ENCODE measurements around the gene MARK4.

MARK4 gene

DNA sequence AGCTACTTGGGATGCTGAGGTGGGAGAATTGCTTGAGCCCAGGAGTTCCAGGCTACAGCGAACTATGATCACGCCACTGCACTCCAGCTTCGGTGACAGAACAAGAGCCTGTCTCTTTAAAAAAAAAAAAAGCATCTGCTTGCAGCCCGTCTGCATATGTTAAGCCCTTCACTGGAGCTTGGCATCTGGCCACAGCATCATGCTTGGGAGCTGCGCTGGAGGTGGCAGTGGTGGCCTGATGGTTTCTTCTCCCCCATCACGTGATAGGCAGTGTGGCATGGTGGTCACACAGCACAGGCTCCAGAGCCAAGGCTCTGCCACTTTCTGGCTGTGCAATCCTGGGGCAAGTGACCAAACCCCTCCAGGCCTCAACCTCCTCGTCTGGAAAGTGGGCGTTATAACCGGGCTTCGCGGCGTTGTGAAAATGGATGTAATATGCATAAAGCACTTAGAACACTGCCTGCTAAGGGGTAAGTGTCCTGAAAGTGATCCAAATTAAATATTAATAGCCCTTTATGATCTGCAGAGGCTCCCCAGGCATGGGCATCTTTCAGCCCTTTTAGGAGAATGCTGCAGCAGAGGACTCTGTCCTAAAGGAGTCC lies 24.4 kb downstream of the MARK4 start:
- no peak for DNase-seq

- no peak for DNase-seq
Measured at GRCh38 chr19:45276284-45276687, 25.2 kb downstream of the MARK4 start.

- no peak for DNase-seq
Measured at GRCh38 chr19:45278087-45278486, 27.0 kb downstream of the MARK4 start.

DNA sequence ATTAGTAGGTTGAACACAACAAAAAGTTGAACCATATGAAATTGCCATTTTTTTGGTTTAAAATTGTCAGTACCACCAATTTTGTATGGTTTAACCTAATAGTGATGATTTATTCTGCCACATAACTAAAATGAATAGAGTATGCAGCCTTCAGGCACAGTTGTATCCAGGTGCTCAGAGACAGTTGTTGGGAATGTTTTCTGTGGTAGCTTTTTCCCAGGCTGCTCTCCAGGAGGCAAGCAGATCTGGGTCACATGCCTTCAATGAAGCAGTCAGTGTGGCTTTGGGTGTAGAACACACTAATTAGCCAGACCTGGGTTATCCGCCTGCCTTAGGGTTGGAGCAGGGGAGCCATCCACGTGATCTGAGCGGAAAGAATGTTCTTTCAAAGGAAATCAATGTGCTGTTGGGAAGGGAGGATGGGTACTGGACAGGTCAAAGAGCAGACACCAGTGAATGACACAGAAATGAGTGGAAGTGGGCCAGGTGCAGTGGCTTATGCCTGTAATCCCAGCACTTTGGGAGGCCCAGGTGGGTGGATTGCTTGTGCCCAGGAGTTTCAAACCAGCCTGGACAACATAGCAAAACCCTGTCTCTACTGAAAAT lies 28.6 kb downstream of the MARK4 start:
- DNase-seq = no peak

GRCh38 chr19:45280471-45280961 lies 29.4 kb downstream of the MARK4 start:
- DNase-seq = peak; percentile 77

GRCh38 chr19:45283443-45284033 lies 32.5 kb downstream of the MARK4 start:
- DNase-seq = peak; percentile 65

- no peak for DNase-seq
Measured at GRCh38 chr19:45290381-45290931, 39.4 kb downstream of the MARK4 start.

DNA sequence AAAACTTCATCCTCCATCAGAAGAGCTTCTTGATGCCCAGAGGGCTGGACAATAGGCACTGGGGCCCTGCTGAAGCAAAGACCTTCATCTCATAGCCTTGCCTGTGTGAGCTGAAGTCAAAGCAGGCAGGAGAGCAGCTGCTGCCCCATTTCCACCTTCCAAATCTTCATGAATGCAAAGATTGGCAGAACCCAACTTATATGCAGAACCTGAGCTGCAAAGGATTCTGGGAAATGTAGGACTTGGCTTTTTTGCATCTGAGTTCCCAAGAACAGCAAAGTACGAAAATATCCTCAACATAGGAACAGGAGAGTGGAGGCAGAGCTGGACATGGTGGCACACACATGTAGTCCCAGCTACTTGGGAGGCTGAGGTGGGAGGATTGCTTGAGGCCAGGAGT lies 40.8 kb downstream of the MARK4 start:
- no peak for DNase-seq

DNA sequence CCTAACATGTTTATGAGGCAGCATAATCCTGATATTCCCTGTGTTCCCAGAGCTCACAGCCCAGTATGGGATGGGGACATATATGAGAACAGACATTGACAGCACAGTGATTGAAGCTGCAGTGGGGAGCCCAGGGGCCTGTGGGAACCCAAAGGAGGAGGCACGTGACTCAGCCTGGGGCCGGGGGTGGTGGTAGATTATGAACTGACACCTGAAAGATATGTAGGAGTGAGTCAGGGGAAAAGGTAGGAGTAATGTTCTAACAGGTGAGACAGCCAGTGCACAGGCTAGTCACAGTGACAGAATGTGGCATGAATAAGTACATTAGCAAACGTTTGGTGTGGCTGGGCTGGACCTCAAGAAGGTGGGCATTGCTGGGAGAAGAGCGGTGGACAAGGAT lies 42.6 kb downstream of the MARK4 start:
- no peak for DNase-seq

GRCh38 chr19:45294291-45295029 lies 43.4 kb downstream of the MARK4 start:
- no peak for DNase-seq

DNA sequence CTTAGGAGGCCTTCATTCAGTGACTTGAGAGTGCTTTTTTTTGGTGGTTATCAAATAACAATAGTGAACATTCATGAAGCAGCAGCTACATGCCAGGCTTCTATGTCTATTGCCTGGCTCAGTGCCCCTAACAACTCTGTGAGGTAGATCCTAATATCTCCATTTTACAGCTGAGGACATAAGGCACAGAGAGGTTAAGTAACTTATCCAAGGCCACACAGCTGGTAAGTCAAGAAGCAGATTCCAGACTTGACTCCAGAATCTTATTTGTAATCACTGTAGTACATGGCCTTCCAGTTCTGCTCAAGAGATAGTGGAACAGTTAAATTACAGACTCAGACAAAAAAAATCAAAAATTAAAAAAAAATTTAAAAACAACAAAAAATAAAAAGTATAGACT lies 44.8 kb downstream of the MARK4 start:
- DNase-seq = no peak

DNA sequence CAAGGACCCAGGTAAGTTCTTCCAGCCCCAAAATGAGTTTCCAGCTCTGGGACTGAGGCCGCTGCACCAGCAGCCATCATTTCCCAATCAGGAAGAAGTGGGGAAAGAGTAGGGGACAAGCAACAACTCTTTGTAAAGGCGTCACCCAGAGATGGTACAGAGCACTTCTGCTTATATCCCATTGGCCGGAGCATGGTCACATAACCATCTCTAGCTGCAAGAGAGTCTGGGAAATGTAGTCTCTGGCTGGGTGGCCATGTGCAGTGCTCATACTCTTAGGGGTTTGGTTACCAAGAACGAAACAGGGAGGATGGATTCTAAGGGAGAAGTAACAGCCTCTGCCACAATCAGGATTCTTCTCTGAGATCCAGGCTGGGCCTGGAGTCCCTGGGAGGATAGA lies 45.3 kb downstream of the MARK4 start:
- DNase-seq = peak; percentile 70

- DNase-seq = no peak
Measured at GRCh38 chr19:45297674-45298073, 46.6 kb downstream of the MARK4 start.

GRCh38 chr19:45298264-45298663 lies 47.2 kb downstream of the MARK4 start:
- no peak for DNase-seq

GRCh38 chr19:45299719-45300118 lies 48.6 kb downstream of the MARK4 start:
- no peak for DNase-seq

DNA sequence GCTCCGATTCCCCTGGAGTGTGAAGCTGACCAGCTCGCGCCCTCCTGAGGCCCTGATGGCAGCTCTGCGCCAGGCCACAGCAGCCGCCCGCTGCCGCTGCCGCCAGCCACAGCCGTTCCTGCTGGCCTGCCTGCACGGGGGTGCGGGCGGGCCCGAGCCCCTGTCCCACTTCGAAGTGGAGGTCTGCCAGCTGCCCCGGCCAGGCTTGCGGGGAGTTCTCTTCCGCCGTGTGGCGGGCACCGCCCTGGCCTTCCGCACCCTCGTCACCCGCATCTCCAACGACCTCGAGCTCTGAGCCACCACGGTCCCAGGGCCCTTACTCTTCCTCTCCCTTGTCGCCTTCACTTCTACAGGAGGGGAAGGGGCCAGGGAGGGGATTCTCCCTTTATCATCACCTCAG lies 51.3 kb downstream of the MARK4 start:
- no peak for DNase-seq

DNA sequence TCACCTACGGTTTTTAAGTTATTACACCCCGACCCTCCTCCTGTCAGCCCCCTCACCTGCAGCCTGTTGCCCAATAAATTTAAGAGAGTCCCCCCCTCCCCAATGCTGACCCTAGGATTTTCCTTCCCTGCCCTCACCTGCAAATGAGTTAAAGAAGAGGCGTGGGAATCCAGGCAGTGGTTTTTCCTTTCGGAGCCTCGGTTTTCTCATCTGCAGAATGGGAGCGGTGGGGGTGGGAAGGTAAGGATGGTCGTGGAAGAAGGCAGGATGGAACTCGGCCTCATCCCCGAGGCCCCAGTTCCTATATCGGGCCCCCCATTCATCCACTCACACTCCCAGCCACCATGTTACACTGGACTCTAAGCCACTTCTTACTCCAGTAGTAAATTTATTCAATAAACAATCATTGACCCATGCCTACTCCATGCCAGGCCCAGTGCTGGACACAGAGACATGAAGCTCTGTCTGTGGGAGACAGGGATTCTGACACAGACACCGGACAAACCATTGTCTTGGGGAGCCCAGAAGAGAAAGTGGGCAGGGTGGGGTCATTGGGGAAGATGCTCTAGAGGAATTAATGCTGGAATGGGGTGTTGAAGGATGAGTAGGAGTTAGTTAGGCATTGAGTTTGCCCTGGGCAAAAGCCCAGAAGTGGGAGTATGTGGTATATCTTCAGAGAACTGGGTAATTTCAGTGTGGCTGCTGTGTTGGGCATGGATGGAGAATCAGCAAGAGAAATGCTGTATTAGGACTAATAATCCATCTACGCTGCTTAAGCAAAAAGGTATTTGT lies 52.4 kb downstream of the MARK4 start:
- DNase-seq = no peak

- no peak for DNase-seq
Measured at GRCh38 chr19:45304141-45304926, 53.3 kb downstream of the MARK4 start.

DNA sequence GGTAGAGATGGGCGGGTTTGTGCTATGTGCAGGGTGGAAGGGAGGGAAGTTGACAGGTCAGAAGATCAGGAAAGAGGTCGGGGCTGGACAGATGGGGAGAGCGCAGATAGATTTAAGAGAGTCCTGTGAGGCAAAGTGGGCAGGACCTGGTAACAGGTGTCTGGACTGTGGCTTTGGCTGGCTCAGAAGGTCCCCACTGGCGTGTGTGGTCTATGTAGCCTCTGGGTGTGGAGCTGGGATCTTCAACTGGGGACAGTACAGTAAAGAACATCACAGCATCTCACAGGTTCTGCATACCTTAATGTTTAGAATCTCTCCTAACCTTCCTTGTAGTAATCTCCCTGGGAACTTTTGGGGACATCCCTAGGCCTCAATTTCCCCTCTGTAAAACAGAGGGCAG lies 53.9 kb downstream of the MARK4 start:
- no peak for DNase-seq

DNA sequence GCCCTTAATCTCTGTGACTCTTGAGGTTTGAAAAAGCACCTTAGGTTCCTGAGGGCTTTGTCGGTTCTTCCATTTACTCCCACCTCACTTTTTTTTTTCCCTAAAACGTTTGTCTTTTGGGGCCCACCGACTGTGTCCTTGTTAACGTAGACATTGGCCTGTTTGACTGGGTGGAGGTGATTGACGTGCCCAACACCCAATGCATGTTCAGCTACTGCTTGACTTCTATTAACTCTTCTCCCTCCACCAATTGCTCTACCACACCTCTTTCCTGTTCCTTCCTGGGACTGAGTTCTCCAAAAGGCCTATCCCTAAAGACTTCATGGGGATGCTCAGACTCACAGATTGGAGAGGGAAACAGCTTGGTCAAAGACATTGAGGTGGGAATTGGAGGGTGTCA lies 54.4 kb downstream of the MARK4 start:
- DNase-seq = no peak

- no peak for DNase-seq
Measured at GRCh38 chr19:45306040-45306439, 55.0 kb downstream of the MARK4 start.

DNA sequence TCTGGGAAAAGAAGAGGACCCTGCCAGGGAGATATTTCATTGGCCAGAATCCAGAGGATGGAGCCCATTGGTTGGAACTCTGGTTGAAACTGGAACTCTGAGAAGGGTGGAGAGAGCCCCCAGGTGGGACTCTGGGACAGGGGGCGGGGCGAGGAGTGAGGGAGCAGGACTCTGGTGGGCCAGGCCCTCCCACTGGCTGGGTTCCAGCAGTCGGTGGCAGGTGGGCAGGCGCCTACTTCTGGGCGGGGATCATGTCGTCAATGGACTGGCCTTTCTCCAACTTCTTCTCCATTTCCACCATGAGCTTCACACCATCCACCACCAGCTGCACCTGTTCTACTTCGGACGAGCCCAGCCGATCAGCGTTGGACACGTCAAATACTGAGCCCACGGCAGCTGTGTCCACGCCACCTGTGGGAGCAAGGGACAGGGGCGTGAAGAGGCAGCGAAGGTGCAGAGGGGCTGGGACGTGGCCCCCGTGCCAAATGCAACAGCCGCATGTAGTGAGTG lies 55.5 kb downstream of the MARK4 start:
- DNase-seq = no peak

Measured in MV-4-11 (cell line).